K562 (cell line): Measurements from ENCODE around the gene EMD.

Source experiments
- BHLHE40 ChIP-seq: IDR thresholded peaks from 2 replicates; pipeline ENCODE4 v1.6.1; 2011; ENCODE audit warnings: low read length, improper control_type of control experiment
- BRF1 ChIP-seq: IDR thresholded peaks from 3 replicates; pipeline ENCODE4 v1.6.1; 2011; ENCODE audit warnings: borderline replicate concordance, mild to moderate bottlenecking; ENCODE audit not compliant: insufficient read length; ENCODE audit errors: extremely low read depth
- CAMTA2 ChIP-seq: fragments of 250-450 bp; sonication (Bioruptor Pico); conservative IDR thresholded peaks from 2 replicates; pipeline ENCODE4 v1.5.1; 2022
- SP2 ChIP-seq: IDR thresholded peaks from 2 replicates; pipeline ENCODE4 v1.6.1; 2011; ENCODE audit warnings: mild to moderate bottlenecking, low read depth, low read length, moderate library complexity; ENCODE audit not compliant: poor library complexity, severe bottlenecking; ENCODE audit errors: extremely low read depth
- ZNF830 ChIP-seq: fragments of 250-450 bp; sonication (Bioruptor Pico); IDR thresholded peaks from 2 replicates; pipeline ENCODE4 v1.5.0; 2021; ENCODE audit warnings: mild to moderate bottlenecking
- TF ChIP-seq, protein P1 (sequence below): fragments of 150-350 bp; conservative IDR thresholded peaks from 2 replicates; pipeline ENCODE4 v1.6.1; 2014; ENCODE audit warnings: low read length

- TF ChIP-seq BHLHE40 (no peak), BRF1 (no peak), ZNF830 (CRISPR knock-in tag) (no peak), SP2 (no peak), CAMTA2 (no peak)
- TF ChIP-seq, protein P1, sequence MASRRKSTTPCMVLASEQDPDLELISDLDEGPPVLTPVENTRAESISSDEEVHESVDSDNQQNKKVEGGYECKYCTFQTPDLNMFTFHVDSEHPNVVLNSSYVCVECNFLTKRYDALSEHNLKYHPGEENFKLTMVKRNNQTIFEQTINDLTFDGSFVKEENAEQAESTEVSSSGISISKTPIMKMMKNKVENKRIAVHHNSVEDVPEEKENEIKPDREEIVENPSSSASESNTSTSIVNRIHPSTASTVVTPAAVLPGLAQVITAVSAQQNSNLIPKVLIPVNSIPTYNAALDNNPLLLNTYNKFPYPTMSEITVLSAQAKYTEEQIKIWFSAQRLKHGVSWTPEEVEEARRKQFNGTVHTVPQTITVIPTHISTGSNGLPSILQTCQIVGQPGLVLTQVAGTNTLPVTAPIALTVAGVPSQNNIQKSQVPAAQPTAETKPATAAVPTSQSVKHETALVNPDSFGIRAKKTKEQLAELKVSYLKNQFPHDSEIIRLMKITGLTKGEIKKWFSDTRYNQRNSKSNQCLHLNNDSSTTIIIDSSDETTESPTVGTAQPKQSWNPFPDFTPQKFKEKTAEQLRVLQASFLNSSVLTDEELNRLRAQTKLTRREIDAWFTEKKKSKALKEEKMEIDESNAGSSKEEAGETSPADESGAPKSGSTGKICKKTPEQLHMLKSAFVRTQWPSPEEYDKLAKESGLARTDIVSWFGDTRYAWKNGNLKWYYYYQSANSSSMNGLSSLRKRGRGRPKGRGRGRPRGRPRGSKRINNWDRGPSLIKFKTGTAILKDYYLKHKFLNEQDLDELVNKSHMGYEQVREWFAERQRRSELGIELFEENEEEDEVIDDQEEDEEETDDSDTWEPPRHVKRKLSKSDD, result no peak
Measured at GRCh38 chrX:154419189-154419588, 40.1 kb downstream of the EMD start.
